HepG2 (cell line): ENCODE data around the gene GABRB1. TPM values are rescaled to one million over a fixed set of nuclear protein-coding genes. Genes with fewer than 3 reads are reported as not detected.

ENCODE experiments used
- ATAC-seq: fragments of 200-7000 bp; cut with Tn5 transposase; 3 replicates; pipeline ENCODE4 v1.9.1; 2020; ENCODE audit warnings: mild to moderate bottlenecking, moderate library complexity
- BruUV-seq: library from RNA; stranded (reverse); fragments of 400-500 nt; replicated peaks from 2 replicates; lab custom pipeline; 2021; lab: Mats Ljungman, UMichigan
- CTCF ChIA-PET: fragments of 300-600 bp; formaldehyde crosslinking; extraction: SDS; loops from one replicate; lab custom pipeline; 2021; ENCODE audit warnings: low total read pairs, inconsistent platforms, low intra/inter-chr PET ratio; lab: Yijun Ruan, JAX
- POLR2A ChIA-PET: fragments of 350-600 bp; sonication (Branson Sonifier 250); formaldehyde crosslinking; loops from one replicate; lab custom pipeline; 2020; ENCODE audit warnings: antibody characterized with exemption, inconsistent platforms; lab: Yijun Ruan, JAX
- DNase-seq: peaks from one replicate; pipeline ENCODE4 v3.0.0-alpha.2; 2015; ENCODE audit warnings: low spot score
- FAIRE-seq: peaks from 3 replicates; lab custom pipeline; 2011; peaks lifted over from hg19 to GRCh38; lab: Jason Lieb, UNC
- H2AFZ ChIP-seq: one replicate; pipeline ENCODE4 v1.6.1; 2011; ENCODE audit warnings: low read length, inconsistent platforms
- H3K27ac ChIP-seq: fragments of 300-600 bp; 3 replicates; pipeline ENCODE4 v1.8.0; 2011; ENCODE audit warnings: mixed run types, mild to moderate bottlenecking, mixed read lengths, low read length, inconsistent platforms; ENCODE audit not compliant: insufficient read depth; ENCODE audit errors: extremely low read length
- H3K27me3 ChIP-seq, 2 experiments: fragments of 200-600 bp in 1 of 2; 2 replicates in 1 of 2; 3 replicates in 1 of 2; pipeline versions ENCODE4 v1.6.0 to v1.8.0; 2011; ENCODE audit warnings: low read length in 2 of 2, mild to moderate bottlenecking in 2 of 2, moderate library complexity in 2 of 2, inconsistent platforms in 1 of 2; ENCODE audit not compliant: insufficient read depth in 2 of 2, control insufficient read depth in 1 of 2
- H3K36me3 ChIP-seq, 2 experiments: fragments of 200-600 bp in 1 of 2; replicated peaks in 1 of 2; 2 replicates in 1 of 2; 3 replicates in 1 of 2; pipeline versions ENCODE4 v1.5.1 to v1.8.0; 2011; ENCODE audit warnings: low read length in 2 of 2, inconsistent platforms in 1 of 2; ENCODE audit not compliant: insufficient read depth in 2 of 2, control insufficient read depth in 1 of 2
- H3K4me1 ChIP-seq: 2 replicates; pipeline ENCODE4 v1.5.1; 2012; ENCODE audit warnings: low read length, inconsistent platforms; ENCODE audit not compliant: insufficient read depth
- H3K4me2 ChIP-seq: 2 replicates; pipeline ENCODE4 v1.6.0; 2011; ENCODE audit warnings: low read depth, low read length, inconsistent platforms
- H3K4me3 ChIP-seq, 3 experiments: fragments of 200-600 bp in 1 of 3; sonication (generic), shearing (Covaris generic) in 1 of 3; replicated peaks in 1 of 3; 2 replicates each; pipeline ENCODE4 v1.5.1; 2011 to 2016; ENCODE audit warnings: low read length in 3 of 3, inconsistent platforms in 2 of 3, low read depth in 2 of 3, mild to moderate bottlenecking in 2 of 3, control low read depth in 1 of 3, mixed read lengths in 1 of 3; ENCODE audit not compliant: insufficient read depth in 1 of 3
- H3K79me2 ChIP-seq: one replicate; pipeline ENCODE4 v1.6.1; 2011; ENCODE audit warnings: low read length, inconsistent platforms; ENCODE audit not compliant: insufficient read depth
- H3K9ac ChIP-seq: 2 replicates; pipeline ENCODE4 v1.6.0; 2011; ENCODE audit warnings: mild to moderate bottlenecking, low read depth, low read length, inconsistent platforms; ENCODE audit not compliant: insufficient read depth
- H3K9me3 ChIP-seq: 2 replicates; pipeline ENCODE4 v1.5.1; 2012; ENCODE audit warnings: mild to moderate bottlenecking, low read length
- H4K20me1 ChIP-seq: 2 replicates; pipeline ENCODE4 v1.6.0; 2011; ENCODE audit warnings: inconsistent platforms, mild to moderate bottlenecking, low read length, moderate library complexity; ENCODE audit not compliant: insufficient read depth
- KMT2B ChIP-seq: IDR thresholded peaks from 2 replicates; pipeline ENCODE4 v1.6.1; 2016; ENCODE audit warnings: missing genetic modification reagents, missing compliant biosample characterization
- MAFK ChIP-seq, 2 experiments: IDR thresholded peaks in 1 of 2; conservative IDR thresholded peaks in 1 of 2; 2 replicates each; pipeline ENCODE4 v1.6.1; 2011; ENCODE audit warnings: improper control_type of control experiment in 2 of 2, low read length in 2 of 2
- REPIN1 ChIP-seq: sonication (generic); formaldehyde crosslinking; IDR thresholded peaks from 2 replicates; pipeline ENCODE4 v1.8.0; 2022; ENCODE audit warnings: missing genetic modification reagents, low read depth, mild to moderate bottlenecking, borderline replicate concordance
- SALL1 ChIP-seq: sonication (generic); formaldehyde crosslinking; IDR thresholded peaks from 2 replicates; pipeline ENCODE4 v1.8.0; 2022; ENCODE audit warnings: mild to moderate bottlenecking, missing genetic modification reagents
- ZNF256 ChIP-seq: sonication (generic); formaldehyde crosslinking; conservative IDR thresholded peaks from 2 replicates; pipeline ENCODE4 v1.4.0; 2020; ENCODE audit warnings: missing genetic modification reagents
- ZNF350 ChIP-seq: sonication (generic); formaldehyde crosslinking; IDR thresholded peaks from 2 replicates; pipeline ENCODE4 v1.4.0; 2020; ENCODE audit warnings: mild to moderate bottlenecking, low read depth, missing genetic modification reagents, borderline replicate concordance
- ZNF674 ChIP-seq: sonication (generic); formaldehyde crosslinking; IDR thresholded peaks from 2 replicates; pipeline ENCODE4 v1.5.0; 2020; ENCODE audit warnings: low read depth, mild to moderate bottlenecking, missing genetic modification reagents
- WGBS: methylation state at CpG from one replicate; pipeline ENCODE4 v1.1.6; 2017; ENCODE audit warnings: low lambda C conversion rate; 5-methylcytosine and 5-hydroxymethylcytosine counted together
- in situ Hi-C: cut with HindIII; loops from 2 replicates; pipeline ENCODE4 v1.10.0; 2017; ENCODE audit warnings: low pct_unique_long_range_greater_than_20kb; ENCODE audit not compliant: extremely low pct_ligation_motif_present
- intact Hi-C: fragments of 100-400 bp; cut with micrococcal nuclease; formaldehyde crosslinking; loops from one replicate; pipeline ENCODE4 v1.10.0; 2022; ENCODE audit not compliant: unreplicated experiment
- polyA plus RNA-seq, 8 experiments: library from polyadenylated mRNA; depleted of rRNA in 3 of 8; stranded (reverse) in 7 of 8; unstranded in 1 of 8; fragments of >200 nt; fragmentation: Illumina TruSeq in 4 of 8; extraction: Trizol in 4 of 8; gene quantifications; 2 replicates each; pipeline versions ENCODE4 v1.2.1 to v1.2.3, GENCODE V29; 2011 to 2016; ENCODE audit warnings: low read depth in 4 of 8, missing spikeins in 1 of 8, mixed read lengths in 1 of 8; ENCODE audit not compliant: insufficient read depth in 1 of 8
- total RNA-seq, 5 experiments: library from RNA; depleted of rRNA; stranded (reverse); fragments of >200 nt; fragmentation: Illumina TruSeq; extraction: Trizol; gene quantifications; 2 replicates each; pipeline ENCODE4 v1.2.3, GENCODE V29; 2016; ENCODE audit warnings: low read depth in 1 of 5
- TF ChIP-seq, protein P1 (sequence below): sonication (generic); formaldehyde crosslinking; IDR thresholded peaks from 2 replicates; pipeline ENCODE4 v1.4.0; 2020; ENCODE audit warnings: missing genetic modification reagents, borderline replicate concordance

The GABRB1 gene
- total and polyA plus RNA-seq, 2 of the 13 experiments (the other 11 are each of a cell fraction or from before 2014, with no cell fraction given): not detected

DNA sequence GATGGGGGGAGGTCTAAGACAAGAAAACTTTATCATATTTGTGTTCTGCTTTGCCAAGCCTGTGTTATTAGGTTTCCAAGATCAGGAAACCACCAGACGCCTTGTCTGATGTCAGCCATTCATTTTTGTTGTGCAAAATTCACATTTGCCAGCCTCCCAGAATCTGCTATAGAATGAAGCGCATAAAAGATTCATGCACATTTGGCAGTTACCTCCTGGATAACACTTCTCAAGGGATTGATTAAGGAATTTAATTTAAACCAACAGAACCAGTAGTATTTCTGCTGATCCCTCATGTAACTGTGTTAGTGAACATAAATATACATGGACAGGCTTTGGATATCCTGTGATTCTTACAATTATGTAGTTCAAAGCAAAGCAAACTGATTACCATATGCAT is 244.2 kb downstream of the GABRB1 start:
- 66% methylated on average over 2 of the region's 2 CpGs for WGBS
- H3K4me1 ChIP-seq: peaks cover 9% of the 10 kb centered on the region; the same call in 1 of the 2 replicates
- H4K20me1 ChIP-seq: no peaks in the 10 kb centered on the region
- H3K79me2 ChIP-seq: no peaks in the 10 kb centered on the region
- BruUV-seq: no TSS peak
- FAIRE-seq (no peak), DNase-seq (no peak), ATAC-seq (no peak)
- H2AFZ ChIP-seq: no peak overlapping the region
- ChIA-PET CTCF (no interaction called here), POLR2A (no interaction called here)
- H3K4me2 ChIP-seq: no peak overlapping the region
- no peak overlapping the region for H3K27ac ChIP-seq
- H3K27me3 ChIP-seq: no peaks in the 10 kb centered on the region; a peak in 1 of 5 replicates
- H3K36me3 ChIP-seq: no peaks in the 10 kb centered on the region
- no peak overlapping the region for H3K9ac ChIP-seq
- in situ Hi-C loops: no loop called here
- no peak overlapping the region for H3K4me3 ChIP-seq
- no peaks in the 10 kb centered on the region for H3K9me3 ChIP-seq
- no peak for TF ChIP-seq ZNF256 (CRISPR knock-in tag)
- TF ChIP-seq, protein P1, sequence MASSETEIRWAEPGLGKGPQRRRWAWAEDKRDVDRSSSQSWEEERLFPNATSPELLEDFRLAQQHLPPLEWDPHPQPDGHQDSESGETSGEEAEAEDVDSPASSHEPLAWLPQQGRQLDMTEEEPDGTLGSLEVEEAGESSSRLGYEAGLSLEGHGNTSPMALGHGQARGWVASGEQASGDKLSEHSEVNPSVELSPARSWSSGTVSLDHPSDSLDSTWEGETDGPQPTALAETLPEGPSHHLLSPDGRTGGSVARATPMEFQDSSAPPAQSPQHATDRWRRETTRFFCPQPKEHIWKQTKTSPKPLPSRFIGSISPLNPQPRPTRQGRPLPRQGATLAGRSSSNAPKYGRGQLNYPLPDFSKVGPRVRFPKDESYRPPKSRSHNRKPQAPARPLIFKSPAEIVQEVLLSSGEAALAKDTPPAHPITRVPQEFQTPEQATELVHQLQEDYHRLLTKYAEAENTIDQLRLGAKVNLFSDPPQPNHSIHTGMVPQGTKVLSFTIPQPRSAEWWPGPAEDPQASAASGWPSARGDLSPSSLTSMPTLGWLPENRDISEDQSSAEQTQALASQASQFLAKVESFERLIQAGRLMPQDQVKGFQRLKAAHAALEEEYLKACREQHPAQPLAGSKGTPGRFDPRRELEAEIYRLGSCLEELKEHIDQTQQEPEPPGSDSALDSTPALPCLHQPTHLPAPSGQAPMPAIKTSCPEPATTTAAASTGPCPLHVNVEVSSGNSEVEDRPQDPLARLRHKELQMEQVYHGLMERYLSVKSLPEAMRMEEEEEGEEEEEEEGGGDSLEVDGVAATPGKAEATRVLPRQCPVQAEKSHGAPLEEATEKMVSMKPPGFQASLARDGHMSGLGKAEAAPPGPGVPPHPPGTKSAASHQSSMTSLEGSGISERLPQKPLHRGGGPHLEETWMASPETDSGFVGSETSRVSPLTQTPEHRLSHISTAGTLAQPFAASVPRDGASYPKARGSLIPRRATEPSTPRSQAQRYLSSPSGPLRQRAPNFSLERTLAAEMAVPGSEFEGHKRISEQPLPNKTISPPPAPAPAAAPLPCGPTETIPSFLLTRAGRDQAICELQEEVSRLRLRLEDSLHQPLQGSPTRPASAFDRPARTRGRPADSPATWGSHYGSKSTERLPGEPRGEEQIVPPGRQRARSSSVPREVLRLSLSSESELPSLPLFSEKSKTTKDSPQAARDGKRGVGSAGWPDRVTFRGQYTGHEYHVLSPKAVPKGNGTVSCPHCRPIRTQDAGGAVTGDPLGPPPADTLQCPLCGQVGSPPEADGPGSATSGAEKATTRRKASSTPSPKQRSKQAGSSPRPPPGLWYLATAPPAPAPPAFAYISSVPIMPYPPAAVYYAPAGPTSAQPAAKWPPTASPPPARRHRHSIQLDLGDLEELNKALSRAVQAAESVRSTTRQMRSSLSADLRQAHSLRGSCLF (CRISPR knock-in tag): no peak
- no peak for TF ChIP-seq SALL1 (CRISPR knock-in tag)
- TF ChIP-seq ZNF350 (CRISPR knock-in tag): no peak
- no peak for TF ChIP-seq ZNF674 (CRISPR knock-in tag)
- TF ChIP-seq MAFK (conservative IDR thresholded peaks at IDR 0.05 in 1 of 2, IDR thresholded peaks at IDR 0.05 in 1 of 2; ENCODE audit: low read length in 2 of 2): no peak
- no peak for TF ChIP-seq REPIN1 (CRISPR knock-in tag)
- TF ChIP-seq KMT2B (CRISPR knock-in tag): no peak
- intact Hi-C loops: no loop called here
